Measurements from ENCODE around the gene JAKMIP3. TPM values are rescaled to one million over a fixed set of nuclear protein-coding genes. Genes with fewer than 3 reads are reported as not detected.

JAKMIP3 gene
- total RNA-seq, 2 experiments from 2014 or later = 0.18 to 0.31 TPM

DNA sequence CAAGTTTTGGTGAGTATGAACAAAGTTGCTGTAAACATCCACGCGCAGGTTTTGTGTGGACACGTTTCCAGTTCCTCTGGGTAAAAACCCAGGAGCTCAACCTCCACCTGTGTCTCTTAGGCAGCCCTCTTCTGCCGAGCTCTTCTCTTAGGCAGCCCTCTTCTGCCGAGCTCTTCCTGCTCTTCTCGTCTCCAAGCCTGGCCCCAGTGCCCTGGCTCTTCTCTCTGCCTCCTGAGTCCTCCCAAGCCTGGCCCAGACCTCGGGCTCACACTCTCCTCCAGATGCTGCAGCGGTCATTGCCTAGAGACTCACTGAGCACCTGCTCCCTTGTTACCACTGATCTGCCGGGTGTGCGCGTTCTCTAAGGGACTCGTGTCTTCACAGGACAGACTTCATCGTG is 45.3 kb upstream of the JAKMIP3 start:
- no peak overlapping the region for H3K27ac Mint-ChIP-seq
- no peak for ATAC-seq
- intact Hi-C loops (cut with micrococcal nuclease) = no loop called here
- H3K9me3 Mint-ChIP-seq = no peaks in the 10 kb centered on the region
- POLR2A ChIA-PET = no interaction called here
- TF ChIP-seq, protein P1, sequence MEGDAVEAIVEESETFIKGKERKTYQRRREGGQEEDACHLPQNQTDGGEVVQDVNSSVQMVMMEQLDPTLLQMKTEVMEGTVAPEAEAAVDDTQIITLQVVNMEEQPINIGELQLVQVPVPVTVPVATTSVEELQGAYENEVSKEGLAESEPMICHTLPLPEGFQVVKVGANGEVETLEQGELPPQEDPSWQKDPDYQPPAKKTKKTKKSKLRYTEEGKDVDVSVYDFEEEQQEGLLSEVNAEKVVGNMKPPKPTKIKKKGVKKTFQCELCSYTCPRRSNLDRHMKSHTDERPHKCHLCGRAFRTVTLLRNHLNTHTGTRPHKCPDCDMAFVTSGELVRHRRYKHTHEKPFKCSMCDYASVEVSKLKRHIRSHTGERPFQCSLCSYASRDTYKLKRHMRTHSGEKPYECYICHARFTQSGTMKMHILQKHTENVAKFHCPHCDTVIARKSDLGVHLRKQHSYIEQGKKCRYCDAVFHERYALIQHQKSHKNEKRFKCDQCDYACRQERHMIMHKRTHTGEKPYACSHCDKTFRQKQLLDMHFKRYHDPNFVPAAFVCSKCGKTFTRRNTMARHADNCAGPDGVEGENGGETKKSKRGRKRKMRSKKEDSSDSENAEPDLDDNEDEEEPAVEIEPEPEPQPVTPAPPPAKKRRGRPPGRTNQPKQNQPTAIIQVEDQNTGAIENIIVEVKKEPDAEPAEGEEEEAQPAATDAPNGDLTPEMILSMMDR (IDR thresholded peaks at IDR 0.05) = no peak
- CTCF ChIA-PET = interaction anchor here (0.8 to 2.5 kb wide), 3 partner anchors 124 to 135 kb away, joined by 3 to 14 read pairs (median 3); no protein-coding TSS in a partner anchor
- peaks cover 7% of the 10 kb centered on the region for H3K4me1 Mint-ChIP-seq (ENCODE audit: low read depth)
- no peak for DNase-seq
- no peak overlapping the region for H3K4me3 Mint-ChIP-seq
- peaks cover 13% of the 10 kb centered on the region for H3K27me3 Mint-ChIP-seq
- H3K36me3 Mint-ChIP-seq (ENCODE audit: low read depth) = no peaks in the 10 kb centered on the region

DNA sequence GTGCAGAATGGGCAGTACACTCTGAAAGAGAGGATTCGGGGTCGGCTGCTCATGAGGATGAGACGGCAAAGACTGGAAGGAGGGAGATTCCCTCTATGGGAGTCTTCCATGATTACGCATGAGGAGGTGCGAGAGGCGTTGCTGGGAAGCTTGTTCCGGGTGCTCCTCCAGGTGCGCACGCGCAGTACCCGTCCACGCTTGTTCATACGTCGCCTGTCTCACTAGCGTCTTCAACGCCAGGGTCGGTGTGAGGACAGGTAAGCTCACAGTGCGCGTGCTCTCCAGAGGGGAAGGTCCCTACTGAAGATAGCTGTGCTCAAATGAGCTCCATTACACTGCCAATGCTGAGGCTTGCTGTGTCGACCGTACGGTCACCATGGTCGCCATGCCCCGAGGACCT is 44.7 kb upstream of the JAKMIP3 start:
- H3K9me3 Mint-ChIP-seq = no peaks in the 10 kb centered on the region
- H3K36me3 Mint-ChIP-seq (ENCODE audit: low read depth) = no peaks in the 10 kb centered on the region
- H3K4me1 Mint-ChIP-seq (ENCODE audit: low read depth) = peaks cover 7% of the 10 kb centered on the region
- ATAC-seq (no peak), DNase-seq (no peak)
- intact Hi-C loops (cut with micrococcal nuclease) = no loop called here
- H3K4me3 Mint-ChIP-seq = no peak overlapping the region
- POLR2A ChIA-PET = no interaction called here
- H3K27me3 Mint-ChIP-seq = peaks cover 14% of the 10 kb centered on the region
- no peak overlapping the region for H3K27ac Mint-ChIP-seq
- TF ChIP-seq, protein P1 (IDR thresholded peaks at IDR 0.05) = no peak
- CTCF ChIA-PET = interaction anchor here (0.9 to 2.5 kb wide), 2 partner anchors 132 to 135 kb away, joined by 3 to 14 read pairs; no protein-coding TSS in a partner anchor

DNA sequence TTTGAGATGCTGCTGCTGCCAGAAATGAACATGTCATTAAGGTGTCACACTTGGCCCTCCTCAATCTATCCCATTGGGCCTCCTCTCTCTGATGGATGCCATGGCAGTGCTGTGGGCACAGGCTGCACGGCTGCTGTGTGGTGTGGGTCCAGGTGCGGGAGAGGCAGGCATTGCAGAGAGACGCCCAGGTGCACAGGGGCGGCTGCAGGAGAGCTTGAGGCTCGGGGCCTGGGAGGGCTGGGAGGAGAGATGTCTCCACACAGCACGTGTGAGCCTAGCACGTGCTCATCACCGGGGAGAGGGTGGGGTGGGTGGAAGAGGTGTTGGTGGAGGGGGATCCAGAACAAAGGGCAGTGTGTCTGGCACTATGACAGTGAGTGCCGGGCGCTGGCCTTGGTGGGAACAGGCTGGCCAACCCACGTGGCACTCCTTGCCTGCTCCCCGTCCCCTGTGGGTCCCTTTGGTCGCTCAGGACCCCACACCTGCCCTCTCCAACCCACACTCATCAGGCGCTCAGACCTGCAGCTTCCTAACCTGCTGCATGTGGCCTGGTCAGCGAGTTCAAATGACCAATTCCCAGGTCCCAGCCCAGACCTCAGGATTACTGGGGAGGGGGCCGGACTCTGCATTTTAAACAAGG is 44.1 kb upstream of the JAKMIP3 start:
- no peaks in the 10 kb centered on the region for H3K9me3 Mint-ChIP-seq
- no peak overlapping the region for H3K4me3 Mint-ChIP-seq
- H3K4me1 Mint-ChIP-seq (ENCODE audit: low read depth) = peaks cover 7% of the 10 kb centered on the region
- no peak for DNase-seq
- POLR2A ChIA-PET = interaction anchor here (1.3 kb wide), 1 partner anchor 49 kb away, joined by 3 read pairs; no protein-coding TSS in a partner anchor
- intact Hi-C loops (cut with micrococcal nuclease) = loop anchor here (2.0 kb wide), 1 partner anchor 135 kb away; no protein-coding TSS in a partner anchor
- TF ChIP-seq, protein P1 (IDR thresholded peaks at IDR 0.05) = no peak
- H3K27ac Mint-ChIP-seq = no peak overlapping the region
- peaks cover 17% of the 10 kb centered on the region for H3K27me3 Mint-ChIP-seq
- CTCF ChIA-PET = interaction anchor here (1.6 to 2.5 kb wide), 2 partner anchors 25 to 136 kb away, joined by 8 to 14 read pairs; no protein-coding TSS in a partner anchor
- no peak for ATAC-seq
- no peaks in the 10 kb centered on the region for H3K36me3 Mint-ChIP-seq (ENCODE audit: low read depth)

DNA sequence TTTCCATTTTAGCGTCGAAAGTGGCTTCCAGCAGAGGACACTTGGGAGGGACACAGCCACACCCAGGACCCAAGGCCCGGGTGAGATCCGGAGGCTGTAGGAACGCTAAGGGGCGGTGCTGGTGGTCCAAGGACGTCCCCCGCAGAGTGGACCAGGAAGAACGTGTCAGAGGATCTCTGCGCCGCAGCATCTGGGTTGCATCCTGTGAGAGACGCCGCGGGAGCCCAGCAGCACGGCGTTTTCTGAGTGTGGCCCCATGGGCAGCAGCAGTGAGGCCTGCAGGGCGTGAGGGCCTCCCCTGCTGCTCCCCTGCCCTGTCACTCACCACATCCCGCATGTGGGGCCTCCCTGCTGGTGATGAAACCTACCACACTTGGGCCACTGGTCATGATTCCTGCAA is 43.5 kb upstream of the JAKMIP3 start:
- DNase-seq (no peak), ATAC-seq (no peak)
- Mint-ChIP-seq H3K27me3 (peaks cover 19% of the 10 kb centered on the region), H3K27ac (no peak overlapping the region), H3K4me3 (no peak overlapping the region), H3K36me3 (ENCODE audit: low read depth) (no peaks in the 10 kb centered on the region), H3K9me3 (no peaks in the 10 kb centered on the region), H3K4me1 (ENCODE audit: low read depth) (peaks cover 7% of the 10 kb centered on the region)
- ChIA-PET POLR2A (interaction anchor here (1.3 to 1.8 kb wide), 2 partner anchors 49 to 136 kb away, joined by 3 to 5 read pairs; no protein-coding TSS in a partner anchor), CTCF (interaction anchor here (0.7 to 2.0 kb wide), 31 partner anchors 8 to 161 kb away, joined by 3 to 78 read pairs (median 6); no protein-coding TSS in a partner anchor)
- TF ChIP-seq, protein P1 (IDR thresholded peaks at IDR 0.05) = no peak
- intact Hi-C loops (cut with micrococcal nuclease) = loop anchor here (2.0 kb wide), 1 partner anchor 135 kb away; no protein-coding TSS in a partner anchor
